ENCODE measurements around the gene MMP25.

The MMP25 gene
- 0.41 to 10.7 (median 2.0) reads per million in 17 experiments for total RNA-seq

GRCh38 chr16:3045758-3046640, at the start of gene MMP25:
MMP25 (plus strand) TSS chr16:3046561; CDS start chr16:3046918, 357 bp downstream.
- peak; percentile 59 to 88 (median 79) for DNase-seq

- no peak for DNase-seq
These were observed 46.4 kb upstream of the MMP25 start for GRCh38 chr16:2999929-3000328.

GRCh38 chr16:3000540-3000939, 45.8 kb upstream of the MMP25 start:
- no peak for DNase-seq

DNA sequence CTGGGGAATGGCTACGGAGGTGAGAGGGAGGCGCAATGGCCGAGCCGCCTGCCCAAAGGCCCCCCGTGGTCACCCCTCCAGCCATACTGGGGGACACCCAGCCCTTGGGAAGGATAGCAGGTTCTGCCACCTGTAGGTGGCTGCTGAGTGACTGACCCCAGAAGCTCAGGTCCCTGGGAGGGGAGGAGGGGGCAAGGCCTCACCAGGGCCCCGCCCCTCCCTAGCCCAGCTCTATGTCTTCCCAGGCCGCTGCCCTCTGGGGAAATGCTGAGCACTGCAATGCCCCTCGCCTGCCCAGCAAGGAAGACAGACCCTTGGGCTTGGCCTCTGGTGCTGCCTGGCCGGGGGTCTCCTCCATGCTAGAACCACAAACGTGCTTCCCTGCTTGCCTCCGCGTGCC, 45.0 kb upstream of the MMP25 start:
- DNase-seq = no peak

GRCh38 chr16:3003582-3004270, 42.6 kb upstream of the MMP25 start:
- peak; percentile 97 to 99 (median 99) for DNase-seq

DNA sequence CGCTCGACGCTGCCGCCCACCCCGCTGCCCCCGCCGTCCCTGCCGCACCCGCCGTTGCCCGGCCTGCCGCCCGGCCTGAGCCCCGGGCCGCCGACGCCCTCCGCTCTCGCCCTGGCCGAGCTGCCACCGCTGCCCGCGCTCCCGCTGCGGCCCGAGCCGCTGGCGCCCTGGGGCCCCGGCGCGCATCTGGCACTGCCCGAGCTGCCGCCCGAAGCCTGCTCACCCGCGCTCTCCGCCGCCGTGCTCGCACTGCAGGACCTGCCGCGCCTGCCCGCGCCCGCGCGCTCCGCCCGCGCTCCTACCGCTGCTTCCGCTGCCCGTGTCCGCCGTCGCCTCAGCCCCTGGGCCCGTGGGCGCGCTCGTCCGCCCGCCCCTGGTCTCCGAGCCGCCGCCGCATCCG, 42.0 kb upstream of the MMP25 start:
- DNase-seq = peak; percentile 38 to 77 (median 54)

GRCh38 chr16:3004781-3005284, 41.5 kb upstream of the MMP25 start:
- peak in 3 of 4 experiments; percentile 13 to 61 (median 59) for DNase-seq

GRCh38 chr16:3007059-3007956, 39.1 kb upstream of the MMP25 start:
- peak; percentile 35 to 55 (median 50) for DNase-seq

DNA sequence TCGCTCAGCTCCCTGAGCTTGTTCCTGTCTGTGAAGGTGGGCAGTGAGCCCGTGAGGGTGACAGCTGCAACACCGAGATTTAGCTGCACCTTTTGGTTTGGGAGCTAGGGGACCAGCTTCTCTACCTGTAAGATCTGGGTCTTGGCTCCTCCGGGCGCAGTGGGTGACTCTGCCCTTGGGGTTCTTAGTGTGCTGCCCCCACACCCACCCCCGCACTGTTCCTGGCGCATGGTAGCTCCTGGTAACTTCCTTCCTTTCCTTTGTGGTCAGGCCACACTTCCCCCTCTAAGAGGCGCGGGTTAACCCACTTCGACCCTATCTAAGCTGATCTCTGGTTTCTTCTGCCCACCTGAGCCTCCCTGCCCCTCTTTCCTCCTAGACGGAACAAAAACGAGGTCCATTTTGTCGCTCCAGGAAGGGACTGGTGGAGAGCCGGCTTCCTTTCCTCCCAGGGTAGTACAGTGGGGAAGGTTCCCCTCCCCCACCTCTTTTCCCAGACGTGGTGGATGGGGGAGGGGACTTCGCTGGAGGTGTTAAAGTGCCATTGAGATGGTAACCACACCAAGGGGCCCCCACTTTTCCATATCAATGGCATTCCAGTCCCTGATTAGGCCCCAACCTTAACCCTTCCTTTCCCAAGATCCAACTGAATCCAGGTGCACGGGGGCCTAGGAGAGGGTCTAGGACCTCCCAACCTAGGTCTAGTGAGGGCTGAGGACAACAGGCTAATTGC, 38.2 kb upstream of the MMP25 start:
- peak; percentile 48 to 84 (median 70) for DNase-seq

GRCh38 chr16:3008690-3009037, 37.7 kb upstream of the MMP25 start:
- DNase-seq = peak in 2 of 4 experiments; percentile 19 to 22

- DNase-seq = no peak
These were observed 36.6 kb upstream of the MMP25 start for GRCh38 chr16:3009568-3010390.

DNA sequence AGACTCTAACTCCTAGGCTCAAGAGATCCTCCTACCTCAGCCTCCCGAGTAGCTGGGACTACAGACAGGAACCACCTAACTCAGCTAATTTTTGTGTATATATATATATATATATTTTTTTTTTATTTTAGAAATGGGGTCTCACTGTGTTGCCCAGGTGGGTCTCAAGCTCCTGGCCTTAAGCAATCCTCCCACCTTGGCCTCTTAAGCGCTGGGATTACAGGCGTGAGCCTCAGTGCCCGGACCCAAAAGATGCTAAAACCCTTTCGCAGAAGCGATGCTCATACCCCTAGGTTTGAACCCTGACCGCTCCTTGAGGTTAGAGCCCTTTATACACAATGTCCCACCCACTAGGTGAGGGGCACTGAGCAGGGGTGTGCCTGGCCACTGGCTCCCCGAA, 35.9 kb upstream of the MMP25 start:
- DNase-seq = no peak

DNA sequence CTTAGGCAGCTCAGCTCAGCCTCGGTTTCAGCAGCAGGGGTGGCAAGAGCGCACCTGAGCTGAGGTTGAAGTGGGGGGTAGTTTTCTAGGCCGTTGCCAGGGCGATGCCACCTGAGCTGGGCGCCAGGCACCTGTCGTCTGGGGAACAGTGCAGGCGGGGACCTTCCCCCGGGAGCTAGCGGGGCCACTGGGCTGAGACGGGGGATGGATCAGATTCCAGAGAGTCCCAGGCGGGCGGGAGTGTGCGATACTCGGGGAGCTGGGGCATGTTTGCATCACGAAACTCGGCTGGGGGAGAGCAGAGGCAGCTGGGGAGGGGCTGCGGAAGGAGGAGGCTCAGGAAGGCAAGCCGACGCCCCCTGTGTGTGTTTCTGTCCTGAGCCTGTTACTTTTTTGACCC, 34.1 kb upstream of the MMP25 start:
- no peak for DNase-seq

DNA sequence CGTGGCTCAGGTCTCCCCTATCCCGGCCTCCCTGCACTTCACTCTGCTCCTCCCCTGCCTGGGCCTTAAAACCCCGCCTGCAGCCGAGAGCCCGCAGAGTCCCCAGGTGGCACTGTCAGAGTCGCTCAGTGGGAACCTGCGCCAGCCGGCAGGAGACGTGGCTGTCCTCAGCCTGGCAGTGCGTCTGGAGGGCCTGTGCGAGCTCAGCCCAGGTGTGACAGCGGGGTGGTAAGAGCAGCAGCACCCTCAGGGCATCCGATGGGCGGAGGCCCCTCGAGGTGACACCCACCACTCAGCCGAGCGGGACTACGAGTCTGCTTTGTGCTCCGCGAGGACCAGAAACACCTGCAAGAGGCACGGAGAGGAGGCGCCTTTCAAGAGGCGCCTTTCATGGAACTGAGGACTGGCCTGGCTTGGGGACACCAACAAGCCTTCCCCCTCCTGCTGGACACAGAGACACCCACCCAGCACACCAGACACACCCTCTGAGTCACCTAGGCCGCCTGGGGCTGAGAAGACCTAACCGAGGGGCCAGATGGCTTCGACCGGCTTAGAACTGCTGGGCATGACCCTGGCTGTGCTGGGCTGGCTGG, 33.4 kb upstream of the MMP25 start, which contains the start of gene CLDN9:
Gene CLDN9, plus strand, starts transcription at position 96 of the 593 bp plus-strand sequence. Its CDS starts 440 bp downstream, at position 536.
- no peak for DNase-seq

GRCh38 chr16:3013491-3013951, 32.8 kb upstream of the MMP25 start:
- no peak for DNase-seq

- DNase-seq = no peak
These were observed 32.2 kb upstream of the MMP25 start for GRCh38 chr16:3013998-3014690.

DNA sequence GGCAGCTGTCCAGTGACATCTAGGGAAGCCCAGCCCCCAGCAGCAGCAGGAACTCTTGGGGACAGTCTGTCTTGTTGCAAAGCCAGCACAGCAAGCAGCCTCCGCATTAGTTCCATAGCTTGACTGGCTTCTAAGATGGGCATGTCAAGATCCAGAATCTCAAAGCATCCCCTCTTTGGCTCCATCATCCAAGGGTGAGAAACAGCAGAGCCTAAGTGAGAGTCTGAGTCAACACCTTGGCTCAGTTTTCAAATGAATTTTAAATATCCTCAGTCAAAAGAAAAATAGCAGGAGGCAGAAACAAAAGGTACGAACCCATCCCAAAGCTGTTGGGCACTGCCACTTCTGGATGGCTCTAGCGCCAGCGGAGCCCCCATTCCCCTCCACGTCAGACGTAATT, 31.4 kb upstream of the MMP25 start:
- DNase-seq = no peak

DNA sequence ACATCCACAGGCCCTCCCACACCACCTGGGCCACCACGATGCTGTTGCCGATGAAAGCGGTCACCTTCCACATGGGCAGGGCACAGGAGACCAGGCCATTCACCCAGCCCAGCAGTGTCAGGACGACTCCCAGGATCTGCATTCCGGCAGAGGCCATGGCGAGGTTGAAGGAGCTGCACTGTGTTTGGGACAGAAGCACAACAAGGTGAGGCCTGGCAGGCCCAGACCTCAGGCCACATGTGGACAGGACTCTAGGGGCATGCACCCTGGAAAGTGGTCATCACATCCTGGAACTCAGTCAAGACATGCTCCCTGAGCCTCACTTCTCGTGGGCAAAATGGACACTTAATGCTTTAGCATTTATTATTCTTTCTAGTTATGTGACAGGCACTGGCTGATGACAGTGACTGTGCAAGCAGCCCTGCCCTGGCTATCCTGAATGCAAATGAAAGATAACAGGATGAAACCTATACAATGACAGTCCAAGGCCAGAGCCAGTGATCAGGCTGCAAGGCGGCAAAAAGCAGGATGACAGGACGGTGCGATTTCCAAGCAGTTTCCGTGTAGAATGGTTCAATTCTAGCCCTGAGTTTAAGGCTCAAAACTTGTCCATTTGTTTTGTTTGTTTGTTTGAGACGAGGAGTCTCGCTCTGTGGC, 30.4 kb upstream of the MMP25 start:
- no peak for DNase-seq

- no peak for DNase-seq
These were observed 29.0 kb upstream of the MMP25 start for GRCh38 chr16:3017344-3017743.

All from suppressor macrophage (primary cell).